ENCODE results near the gene CACNB4. TPM values are rescaled to one million over a fixed set of nuclear protein-coding genes. Genes with fewer than 3 reads are reported as not detected.

Gene CACNB4
- total and polyA plus RNA-seq, 8 donors: 0.34 to 1.3 (median 0.70) TPM

DNA sequence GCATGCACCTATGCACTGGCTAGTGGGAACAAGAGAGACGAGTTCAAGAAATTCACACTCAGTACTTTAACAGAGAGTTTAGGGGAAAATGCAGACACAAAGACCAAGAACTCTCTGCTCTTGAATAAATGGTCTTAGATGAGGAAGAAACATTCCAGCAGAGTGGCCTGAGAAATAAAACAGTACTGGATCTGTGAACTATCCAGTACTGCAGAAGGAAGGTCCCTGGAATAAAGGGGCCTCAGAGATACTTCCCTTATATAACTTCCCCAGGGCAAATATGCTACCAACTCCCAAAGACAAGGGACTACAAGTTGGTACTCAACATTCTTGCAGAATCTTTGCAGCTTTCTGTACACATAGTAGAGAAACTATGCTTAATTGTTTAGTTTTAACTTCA lies 199.7 kb downstream of the CACNB4 start:
- TF ChIP-seq, protein P1, sequence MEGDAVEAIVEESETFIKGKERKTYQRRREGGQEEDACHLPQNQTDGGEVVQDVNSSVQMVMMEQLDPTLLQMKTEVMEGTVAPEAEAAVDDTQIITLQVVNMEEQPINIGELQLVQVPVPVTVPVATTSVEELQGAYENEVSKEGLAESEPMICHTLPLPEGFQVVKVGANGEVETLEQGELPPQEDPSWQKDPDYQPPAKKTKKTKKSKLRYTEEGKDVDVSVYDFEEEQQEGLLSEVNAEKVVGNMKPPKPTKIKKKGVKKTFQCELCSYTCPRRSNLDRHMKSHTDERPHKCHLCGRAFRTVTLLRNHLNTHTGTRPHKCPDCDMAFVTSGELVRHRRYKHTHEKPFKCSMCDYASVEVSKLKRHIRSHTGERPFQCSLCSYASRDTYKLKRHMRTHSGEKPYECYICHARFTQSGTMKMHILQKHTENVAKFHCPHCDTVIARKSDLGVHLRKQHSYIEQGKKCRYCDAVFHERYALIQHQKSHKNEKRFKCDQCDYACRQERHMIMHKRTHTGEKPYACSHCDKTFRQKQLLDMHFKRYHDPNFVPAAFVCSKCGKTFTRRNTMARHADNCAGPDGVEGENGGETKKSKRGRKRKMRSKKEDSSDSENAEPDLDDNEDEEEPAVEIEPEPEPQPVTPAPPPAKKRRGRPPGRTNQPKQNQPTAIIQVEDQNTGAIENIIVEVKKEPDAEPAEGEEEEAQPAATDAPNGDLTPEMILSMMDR (IDR thresholded peaks at IDR 0.05): no peak
- H3K4me1 ChIP-seq: no peaks in the 10 kb centered on the region
- no peaks in the 10 kb centered on the region for H3K27me3 ChIP-seq
- no peak overlapping the region for H3K4me3 ChIP-seq
- ATAC-seq: no peak
- H3K27ac ChIP-seq: no peak overlapping the region
- peaks cover 0 to 3% (median 0%) of the 10 kb centered on the region in 4 donors for H3K9me3 ChIP-seq
- no peaks in the 10 kb centered on the region for H3K36me3 ChIP-seq
- intact Hi-C loops (cut with DNase I): no loop called here
- no peak for FAIRE-seq
- DNase-seq: no peak
- 51 to 81% methylated on average over 1 of the region's 1 CpG for WGBS, 2 donors

DNA sequence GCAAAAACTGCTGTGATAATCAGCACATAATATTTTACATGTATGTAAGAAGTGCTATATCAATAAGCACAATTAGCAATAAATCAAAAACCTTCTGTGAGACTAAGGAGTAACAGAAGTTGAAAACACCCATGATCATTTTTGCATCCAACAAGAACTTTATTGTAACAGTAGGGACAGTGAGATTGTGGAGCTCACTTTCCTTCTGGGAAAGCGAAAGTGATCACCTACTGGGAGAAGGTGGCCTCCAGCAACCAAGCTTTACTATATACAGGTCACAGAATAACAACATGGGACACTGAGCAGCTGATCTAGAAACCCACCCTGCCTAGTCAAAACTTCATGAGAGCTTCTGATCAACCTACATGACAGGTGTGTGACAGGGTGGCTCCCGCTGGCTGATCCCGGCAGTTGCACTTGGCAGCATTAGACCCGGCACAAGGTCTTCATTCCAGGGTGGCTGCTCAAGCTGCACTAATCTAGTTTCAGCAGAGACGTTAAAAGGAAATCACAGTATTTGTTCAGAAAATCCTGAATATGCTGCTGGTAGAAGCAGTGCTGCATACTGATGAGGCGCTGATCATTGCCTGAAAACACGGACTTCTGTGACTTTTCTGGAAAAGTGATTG lies 207.2 kb downstream of the CACNB4 start:
- FAIRE-seq: no peak
- whole genome bisulfite sequencing, 2 donors: 42 to 53% methylated on average over 7 of the region's 7 CpGs
- ATAC-seq: peak in 3 of 4 donors; percentile 57 to 67 (median 60)

DNA sequence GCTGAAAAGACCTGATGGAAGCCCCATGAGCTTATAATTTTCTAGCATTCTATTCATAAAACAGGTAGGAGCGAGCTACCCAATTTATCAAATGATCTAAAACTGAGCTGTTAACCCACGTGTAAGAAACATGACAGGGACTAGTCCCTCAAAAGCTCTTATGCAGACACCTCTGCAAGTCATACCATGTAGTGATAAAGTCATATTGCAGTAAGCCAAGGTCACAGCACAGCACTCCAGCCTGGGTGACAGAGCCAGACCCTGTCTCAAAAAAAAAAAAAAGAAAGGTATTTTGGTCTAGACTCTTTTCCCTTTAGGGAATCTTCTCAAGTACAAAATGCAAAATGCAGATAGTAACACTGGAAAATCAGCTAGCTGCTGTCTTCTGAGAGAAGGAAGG lies 211.7 kb downstream of the CACNB4 start:
- Histone ChIP-seq H3K9me3 (no peaks in the 10 kb centered on the region), H3K4me1 (no peaks in the 10 kb centered on the region), H3K4me3 (no peak overlapping the region), H3K36me3 (no peaks in the 10 kb centered on the region), H3K27me3 (no peaks in the 10 kb centered on the region), H3K27ac (no peak overlapping the region)
- 54 to 57% methylated on average over 2 of the region's 2 CpGs for WGBS, 2 donors
- ATAC-seq (no peak), FAIRE-seq (no peak), DNase-seq (no peak)
- intact Hi-C loops (cut with DNase I): no loop called here
- TF ChIP-seq, protein P1 (IDR thresholded peaks at IDR 0.05): no peak

More for the DNA sequence above, 207.2 kb downstream of the CACNB4 start:
- Histone ChIP-seq H3K4me3 (peak overlapping the region in 1 of 4 donors; percentile 21), H3K9me3 (peaks cover 0 to 3% (median 0%) of the 10 kb centered on the region in 4 donors), H3K27me3 (no peaks in the 10 kb centered on the region), H3K27ac (no peak overlapping the region), H3K36me3 (no peaks in the 10 kb centered on the region), H3K4me1 (no peaks in the 10 kb centered on the region)
- intact Hi-C loops (cut with DNase I): no loop called here
- TF ChIP-seq, protein P1 (IDR thresholded peaks at IDR 0.05): no peak
- DNase-seq: no peak

DNA sequence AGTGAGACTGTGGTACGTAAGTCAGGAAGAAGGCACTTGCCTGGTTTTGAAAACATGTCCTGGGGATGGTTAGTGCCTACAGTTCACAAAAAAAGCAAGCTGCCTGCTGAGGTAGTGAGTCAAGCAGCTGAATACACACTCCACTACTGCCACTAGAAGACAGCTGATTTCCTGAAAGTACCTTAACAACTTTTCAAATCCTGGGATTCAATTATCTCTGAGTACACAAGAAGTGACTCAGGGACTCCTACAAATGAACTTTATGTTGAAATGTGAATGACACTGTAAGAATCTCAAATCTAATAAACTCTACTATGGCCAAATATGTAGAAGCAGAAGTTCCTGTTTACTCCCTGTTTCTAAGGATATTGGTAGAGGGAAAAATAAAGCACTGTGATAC lies 212.6 kb downstream of the CACNB4 start:
- Histone ChIP-seq H3K36me3 (no peaks in the 10 kb centered on the region), H3K9me3 (no peaks in the 10 kb centered on the region), H3K4me1 (no peaks in the 10 kb centered on the region), H3K4me3 (no peak overlapping the region), H3K27me3 (no peaks in the 10 kb centered on the region), H3K27ac (no peak overlapping the region)
- TF ChIP-seq, protein P1 (IDR thresholded peaks at IDR 0.05): no peak
- no peak for DNase-seq
- intact Hi-C loops (cut with DNase I): no loop called here
- WGBS, 2 donors: 94 to 97% methylated on average over 1 of the region's 1 CpG
- ATAC-seq: no peak
- FAIRE-seq: no peak

DNA sequence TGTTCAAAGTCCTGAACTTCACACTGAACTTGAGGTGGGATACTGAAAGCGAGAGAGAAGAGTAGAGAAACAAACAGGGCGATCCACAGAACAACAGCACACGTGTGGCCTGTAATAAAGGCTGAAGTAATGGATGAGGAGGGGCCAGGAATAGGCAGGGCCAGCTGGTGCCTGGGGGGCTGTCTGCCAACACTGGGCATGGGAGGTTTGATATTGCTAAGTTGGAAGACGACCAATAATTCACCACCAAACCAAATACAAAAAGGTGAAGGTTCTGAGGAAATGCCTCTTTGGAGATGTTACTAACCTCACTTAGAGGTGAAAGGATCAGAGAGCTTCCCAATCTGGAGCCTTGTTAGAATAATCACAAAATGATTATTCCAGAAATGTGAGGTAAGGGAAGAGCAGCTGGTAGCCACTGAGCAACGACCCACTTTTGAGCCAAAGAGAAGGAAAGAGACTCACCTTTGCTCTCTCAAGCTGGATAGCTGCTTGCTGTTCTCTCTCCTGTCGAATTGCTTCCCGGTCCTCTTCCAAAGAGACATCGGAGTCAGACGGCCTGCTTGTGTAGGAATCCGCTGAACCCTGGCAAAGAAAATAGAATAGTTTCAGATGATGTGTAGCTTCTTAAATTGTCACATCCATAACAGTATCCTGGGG lies 215.9 kb downstream of the CACNB4 start:
- H3K9me3 ChIP-seq: no peaks in the 10 kb centered on the region
- FAIRE-seq (no peak), ATAC-seq (no peak), DNase-seq (no peak)
- intact Hi-C loops (cut with DNase I): no loop called here
- H3K27me3 ChIP-seq: no peaks in the 10 kb centered on the region
- TF ChIP-seq, protein P1 (IDR thresholded peaks at IDR 0.05): no peak
- no peaks in the 10 kb centered on the region for H3K4me1 ChIP-seq
- H3K36me3 ChIP-seq: no peaks in the 10 kb centered on the region
- no peak overlapping the region for H3K27ac ChIP-seq
- 89% methylated on average over 10 of the region's 10 CpGs for WGBS, 2 donors
- H3K4me3 ChIP-seq: no peak overlapping the region

All from pancreas (tissue), 10 donors.